Retinal pigment epithelial cell (primary cell): ENCODE measurements around the gene ARPC1A.
"Not testable (repeated sequence)": the region's sequence is repeated elsewhere in the genome, so short reads cannot be mapped to it uniquely, and the experiment has no call there.

Experiments
- DNase-seq: peaks from one replicate; pipeline ENCODE4 v3.0.0-alpha.2; 2010; ENCODE audit warnings: low read depth
- H3K4me3 ChIP-seq: 2 replicates; pipeline ENCODE4 v1.5.1; 2011; ENCODE audit warnings: mild to moderate bottlenecking, low read length, control low read depth, moderate library complexity
- TF ChIP-seq, protein P1 (sequence below): conservative IDR thresholded peaks from 2 replicates; pipeline ENCODE4 v1.5.1; 2011; ENCODE audit warnings: low read depth, low read length, control low read depth, inconsistent platforms

ARPC1A gene

DNA sequence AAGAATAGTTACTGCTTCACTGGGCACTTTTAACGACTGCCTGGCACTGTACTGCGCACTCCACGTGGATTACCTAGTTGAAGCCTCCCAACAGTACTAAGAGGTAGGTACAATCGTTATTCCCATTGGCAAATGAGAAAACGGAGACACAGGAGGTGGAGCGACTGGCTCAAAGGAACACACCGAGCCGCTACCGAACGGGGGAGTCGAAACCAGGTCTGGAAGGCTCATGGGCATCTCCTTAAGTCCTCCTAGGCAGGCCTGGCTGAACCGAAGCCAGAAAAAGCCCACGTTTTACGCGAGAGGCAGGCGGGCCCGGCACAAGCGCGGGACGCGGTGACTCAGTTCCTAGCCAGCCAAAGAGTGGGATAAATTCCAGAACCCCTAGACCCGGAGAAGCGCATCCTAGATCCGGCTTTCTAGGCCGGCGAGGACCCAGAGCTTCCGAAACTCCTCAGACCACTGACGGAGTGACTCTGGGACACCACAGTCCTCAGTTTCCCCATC lies 82.2 kb downstream of the ARPC1A start:
- DNase-seq, result peak; percentile 39
- TF ChIP-seq, protein P1, sequence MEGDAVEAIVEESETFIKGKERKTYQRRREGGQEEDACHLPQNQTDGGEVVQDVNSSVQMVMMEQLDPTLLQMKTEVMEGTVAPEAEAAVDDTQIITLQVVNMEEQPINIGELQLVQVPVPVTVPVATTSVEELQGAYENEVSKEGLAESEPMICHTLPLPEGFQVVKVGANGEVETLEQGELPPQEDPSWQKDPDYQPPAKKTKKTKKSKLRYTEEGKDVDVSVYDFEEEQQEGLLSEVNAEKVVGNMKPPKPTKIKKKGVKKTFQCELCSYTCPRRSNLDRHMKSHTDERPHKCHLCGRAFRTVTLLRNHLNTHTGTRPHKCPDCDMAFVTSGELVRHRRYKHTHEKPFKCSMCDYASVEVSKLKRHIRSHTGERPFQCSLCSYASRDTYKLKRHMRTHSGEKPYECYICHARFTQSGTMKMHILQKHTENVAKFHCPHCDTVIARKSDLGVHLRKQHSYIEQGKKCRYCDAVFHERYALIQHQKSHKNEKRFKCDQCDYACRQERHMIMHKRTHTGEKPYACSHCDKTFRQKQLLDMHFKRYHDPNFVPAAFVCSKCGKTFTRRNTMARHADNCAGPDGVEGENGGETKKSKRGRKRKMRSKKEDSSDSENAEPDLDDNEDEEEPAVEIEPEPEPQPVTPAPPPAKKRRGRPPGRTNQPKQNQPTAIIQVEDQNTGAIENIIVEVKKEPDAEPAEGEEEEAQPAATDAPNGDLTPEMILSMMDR, result no peak
- peak overlapping the region; percentile 99 for H3K4me3 ChIP-seq

DNA sequence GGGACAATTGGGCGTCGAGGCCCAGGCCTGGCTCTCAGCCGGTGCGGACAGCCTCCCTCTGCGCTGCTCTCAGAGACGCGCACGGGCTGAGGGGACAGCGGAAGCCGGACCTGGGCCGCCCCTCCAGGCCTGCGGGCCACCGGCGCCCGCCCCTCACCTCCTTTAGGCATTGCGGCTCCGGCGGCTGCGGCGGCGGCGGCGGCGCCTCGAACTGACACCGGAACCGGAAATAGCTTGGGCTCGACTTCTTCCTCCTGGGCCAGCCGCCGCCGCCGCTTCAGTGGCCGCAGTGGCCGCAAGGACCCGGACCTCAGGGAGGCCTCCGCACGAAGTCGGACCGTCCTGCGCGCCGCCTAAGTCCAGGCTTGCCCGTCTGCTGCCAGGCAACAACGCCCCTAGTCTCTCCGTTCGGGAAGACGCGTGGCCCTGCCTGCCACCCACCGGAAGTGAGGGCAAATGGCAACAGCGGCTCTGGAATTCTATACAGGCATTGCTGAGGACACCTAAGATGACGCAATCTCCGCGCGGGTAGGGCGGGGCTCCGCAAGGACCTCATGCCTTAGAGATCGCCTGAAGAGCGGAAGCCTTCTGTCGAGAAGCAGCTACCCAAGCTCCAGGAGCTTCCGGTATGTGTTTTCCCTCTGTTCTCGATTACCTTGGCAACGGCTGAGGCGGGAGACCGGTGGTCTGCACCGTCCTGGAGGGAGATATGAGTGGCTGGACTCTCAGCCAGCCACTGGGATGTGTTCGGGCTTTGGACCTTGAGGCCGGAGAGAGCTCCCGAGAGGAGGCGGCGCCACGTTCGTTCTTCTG lies 82.9 kb downstream of the ARPC1A start, which contains the start of the genes BUD31 and PDAP1:
Gene BUD31 (plus strand): TSS at position 591 of the 813 bp plus-strand sequence. CDS start 2,124 bp downstream, outside the sequence.
Gene PDAP1 (minus strand): TSS at position 219 of the 813 bp plus-strand sequence. CDS start 49 bp downstream, at position 170.
- TF ChIP-seq, protein P1, result no peak
- peak; percentile 84 for DNase-seq
- peak within 1 kb of the TSS; percentile 99 for H3K4me3 ChIP-seq

DNA sequence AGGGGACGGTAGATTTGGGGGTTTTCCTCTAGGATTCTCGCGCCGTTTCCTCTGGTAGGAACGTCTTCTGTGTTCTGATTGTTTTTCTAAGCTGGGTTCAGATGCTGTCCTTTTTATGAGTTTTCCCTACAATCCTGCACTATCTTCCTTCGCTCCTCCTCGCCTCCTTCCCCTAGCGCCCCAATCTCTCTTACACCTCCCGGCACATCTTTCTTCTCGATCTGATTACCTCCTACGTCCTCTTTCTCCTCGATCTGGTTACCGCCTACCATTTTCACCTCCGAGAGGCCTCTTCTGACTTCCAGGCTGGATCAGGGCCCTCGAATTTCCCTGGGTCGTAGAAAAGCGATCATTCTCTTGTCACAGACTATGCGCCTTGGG lies 83.5 kb downstream of the ARPC1A start:
- H3K4me3 ChIP-seq, result peak overlapping the region; percentile 99
- TF ChIP-seq, protein P1, result no peak
- DNase-seq, result no peak

DNA sequence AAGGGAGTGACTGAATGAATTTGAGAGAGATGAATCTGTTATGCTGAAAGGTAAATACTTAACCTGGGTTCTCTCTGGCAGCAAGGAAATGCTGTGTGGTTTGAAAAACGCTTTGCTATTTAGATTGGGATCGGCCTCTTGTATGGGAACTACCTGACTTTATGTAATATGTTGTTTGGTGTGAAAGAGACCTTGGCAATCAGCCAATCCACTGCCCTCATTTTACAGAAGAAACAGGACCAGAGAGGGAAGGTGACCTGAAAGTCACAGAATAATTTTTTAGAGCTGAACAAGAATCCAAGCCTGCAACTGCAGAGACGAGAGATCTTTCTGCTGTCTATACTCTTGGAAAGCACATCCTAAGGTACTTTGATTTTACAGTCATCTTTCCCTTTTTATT lies 84.1 kb downstream of the ARPC1A start:
- TF ChIP-seq, protein P1, result no peak
- H3K4me3 ChIP-seq, result peak overlapping the region; percentile 99
- no peak for DNase-seq

DNA sequence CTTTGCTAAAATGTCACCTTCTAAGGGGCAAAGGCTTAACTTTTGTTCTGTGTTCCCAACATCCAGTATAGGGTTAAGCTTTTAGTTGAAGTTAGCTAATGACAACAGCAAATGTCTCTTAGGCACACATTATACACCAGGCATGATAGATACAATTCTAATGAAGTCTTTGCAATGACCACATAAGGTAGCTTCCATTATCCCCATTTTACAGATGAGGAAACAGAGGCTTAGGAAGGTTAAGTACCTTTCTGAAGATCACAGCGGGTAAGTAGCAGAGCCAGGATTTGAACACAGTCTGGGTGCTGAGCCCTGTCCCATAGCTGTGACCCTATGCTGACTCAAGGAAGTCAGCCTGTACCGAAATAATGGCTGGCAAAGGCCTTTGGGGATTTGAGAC lies 84.9 kb downstream of the ARPC1A start:
- TF ChIP-seq, protein P1, result no peak
- no peak for DNase-seq
- no peak overlapping the region for H3K4me3 ChIP-seq

DNA sequence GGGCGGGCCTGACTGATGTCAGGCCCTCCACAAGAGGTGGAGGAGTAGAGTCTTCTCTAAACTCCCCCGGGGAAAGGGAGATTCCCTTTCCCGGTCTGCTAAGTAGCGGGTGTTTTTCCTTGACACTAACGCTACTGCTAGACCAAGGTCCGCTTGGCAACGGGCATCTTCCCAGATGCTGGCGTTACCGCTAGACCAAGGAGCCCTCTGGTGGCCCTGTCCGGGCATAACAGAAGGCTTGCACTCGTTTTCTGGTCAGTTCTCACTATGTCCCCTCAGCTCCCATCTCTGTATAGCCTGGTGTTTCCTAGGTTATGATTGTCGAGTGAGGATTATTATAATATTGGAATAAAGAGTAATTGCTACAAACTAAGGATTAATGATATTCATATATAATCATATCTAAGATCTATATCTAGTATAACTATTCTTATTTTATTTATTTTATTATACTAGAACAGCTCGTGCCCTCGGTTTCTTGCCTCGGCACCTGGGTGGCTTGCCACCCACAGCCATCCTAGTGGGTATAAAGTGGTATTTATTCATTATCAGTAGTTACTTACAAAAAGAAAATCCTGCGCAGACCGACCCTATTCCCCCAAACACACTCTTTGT lies 89.9 kb downstream of the ARPC1A start:
- DNase-seq, H3K4me3 ChIP-seq: not testable (repeated sequence)
- TF ChIP-seq, protein P1, result peak; percentile 67
